ENCODE results near the gene C11orf24.

C11orf24 gene

GRCh38 chr11:68261006-68261405 lies 10.8 kb downstream of the C11orf24 start:
- no peak for ATAC-seq
- TF ChIP-seq TOX (CRISPR knock-in tag; IDR thresholded peaks at IDR 0.05; ENCODE audit: borderline replicate concordance) (no peak), OSR1 (CRISPR knock-in tag; IDR thresholded peaks at IDR 0.05) (no peak), POU6F1 (CRISPR knock-in tag; IDR thresholded peaks at IDR 0.05; ENCODE audit: borderline replicate concordance, low read depth) (no peak)

- no peak for ATAC-seq
- no peak for TF ChIP-seq BACH2 (CRISPR knock-in tag; IDR thresholded peaks at IDR 0.05; ENCODE audit: borderline replicate concordance)
- no peak for TF ChIP-seq TOX (CRISPR knock-in tag; IDR thresholded peaks at IDR 0.05; ENCODE audit: borderline replicate concordance)
- TF ChIP-seq RARB (CRISPR knock-in tag; IDR thresholded peaks at IDR 0.05), result no peak
Observed at GRCh38 chr11:68260484-68260883, 11.3 kb downstream of the C11orf24 start.

- ATAC-seq, result no peak
Observed at GRCh38 chr11:68259122-68259959, 12.4 kb downstream of the C11orf24 start.

GRCh38 chr11:68258363-68258765 lies 13.4 kb downstream of the C11orf24 start:
- ATAC-seq, result no peak
- no peak for TF ChIP-seq CREB5 (CRISPR knock-in tag; IDR thresholded peaks at IDR 0.05; ENCODE audit: low read depth)

More at GRCh38 chr11:68259122-68259959, 12.4 kb downstream of the C11orf24 start:
- TF ChIP-seq ZFP30 (CRISPR knock-in tag; IDR thresholded peaks at IDR 0.05), result no peak
- no peak for TF ChIP-seq ISL1 (CRISPR knock-in tag; IDR thresholded peaks at IDR 0.05)
- no peak for TF ChIP-seq ZNF8 (CRISPR knock-in tag; IDR thresholded peaks at IDR 0.05)
- TF ChIP-seq ESRRG (CRISPR knock-in tag; IDR thresholded peaks at IDR 0.05), result no peak
- TF ChIP-seq ZC3H10 (CRISPR knock-in tag; IDR thresholded peaks at IDR 0.05), result no peak
- TF ChIP-seq PATZ1 (CRISPR knock-in tag; IDR thresholded peaks at IDR 0.05; ENCODE audit: borderline replicate concordance), result no peak
- TF ChIP-seq TSHZ2 (CRISPR knock-in tag; IDR thresholded peaks at IDR 0.05), result no peak
- TF ChIP-seq ARNTL (CRISPR knock-in tag; IDR thresholded peaks at IDR 0.05; ENCODE audit: borderline replicate concordance, low read depth), result no peak
- TF ChIP-seq ZNF565 (CRISPR knock-in tag; conservative IDR thresholded peaks at IDR 0.05; ENCODE audit: low read depth), result no peak

GRCh38 chr11:68257477-68258362 lies 14.1 kb downstream of the C11orf24 start:
- ATAC-seq, result peak; percentile 89
- TF ChIP-seq BACH2 (CRISPR knock-in tag; IDR thresholded peaks at IDR 0.05; ENCODE audit: borderline replicate concordance), result no peak
- TF ChIP-seq ZFP30 (CRISPR knock-in tag; IDR thresholded peaks at IDR 0.05), result no peak
- TF ChIP-seq CSDC2 (CRISPR knock-in tag; IDR thresholded peaks at IDR 0.05), result no peak

All from SK-N-SH treated with all-trans-retinoic acid at 6 μM for 48 hours (cell line).